ENCODE results near the gene NHSL2.

DNA sequence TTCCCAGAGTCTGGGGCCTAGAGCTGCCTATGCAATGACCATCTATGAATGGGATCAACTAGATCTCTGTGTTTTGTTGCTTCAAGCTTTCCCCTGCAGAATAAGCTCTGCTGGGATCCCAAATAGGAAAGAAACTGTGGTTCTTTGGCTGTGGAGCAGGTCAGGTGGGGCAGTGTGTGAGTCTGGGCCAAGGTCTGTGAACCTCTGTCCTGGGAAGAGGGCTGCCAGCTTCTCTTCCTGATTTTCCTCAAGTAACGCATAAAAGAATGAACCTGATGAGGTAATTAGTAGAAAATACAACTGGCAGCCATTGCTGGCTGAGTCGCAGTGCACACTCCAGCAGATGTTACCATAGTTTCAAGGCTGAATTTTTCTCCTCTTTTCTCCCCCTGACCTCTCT lies 266.3 kb downstream of the NHSL2 start:
- no peak for TF ChIP-seq CTCF (IDR thresholded peaks at IDR 0.05)
- no peak for TF ChIP-seq POLR2A (IDR thresholded peaks at IDR 0.05)
- TF ChIP-seq POLR2AphosphoS5 (IDR thresholded peaks at IDR 0.05), result no peak
